H1 (cell line): ENCODE data around the gene PLCB1. TPM values are rescaled to one million over a fixed set of nuclear protein-coding genes. Genes with fewer than 3 reads are reported as not detected.

Source experiments
- CTCF ChIA-PET: fragments of 300-600 bp; sonication (Branson Sonifier 250); formaldehyde crosslinking; loops from one replicate; lab custom pipeline; 2021; ENCODE audit not compliant: partially characterized antibody; lab: Charles Lee
- POLR2A ChIA-PET: fragments of 300-600 bp; sonication (Branson Sonifier 250); formaldehyde crosslinking; loops from one replicate; lab custom pipeline; 2021; ENCODE audit warnings: inconsistent platforms; ENCODE audit not compliant: partially characterized antibody; lab: Charles Lee
- DNase-seq, 2 experiments: peaks; one replicate each; pipeline versions ENCODE4 v3.0.0 to v3.0.0-alpha.2; 2010 to 2022; ENCODE audit warnings: low spot score in 2 of 2, low read depth in 1 of 2, mixed read lengths in 1 of 2
- FAIRE-seq: peaks from 2 replicates; lab custom pipeline; 2011; peaks lifted over from hg19 to GRCh38; lab: Jason Lieb, UNC
- H2AFZ ChIP-seq: 2 replicates; pipeline ENCODE4 v1.8.1; 2012; ENCODE audit warnings: low read length, inconsistent platforms
- H2AK5ac ChIP-seq: 2 replicates; pipeline ENCODE4 v1.6.1; 2013; ENCODE audit warnings: low read depth, low read length
- H2BK120ac ChIP-seq: replicated peaks from 2 replicates; pipeline ENCODE3; 2013; ENCODE audit warnings: low read depth, low read length, inconsistent platforms
- H2BK12ac ChIP-seq: 2 replicates; pipeline ENCODE4 v1.6.1; 2013; ENCODE audit warnings: low read depth, low read length
- H2BK15ac ChIP-seq: 2 replicates; pipeline ENCODE4 v1.6.1; 2013; ENCODE audit warnings: low read length
- H2BK20ac ChIP-seq: 2 replicates; pipeline ENCODE4 v1.6.1; 2013; ENCODE audit warnings: low read length
- H2BK5ac ChIP-seq: 2 replicates; pipeline ENCODE4 v1.6.1; 2013; ENCODE audit warnings: low read depth, low read length
- H3K14ac ChIP-seq: 2 replicates; pipeline ENCODE4 v1.6.1; 2013; ENCODE audit warnings: inconsistent platforms; ENCODE audit not compliant: insufficient read length
- H3K18ac ChIP-seq: 2 replicates; pipeline ENCODE4 v1.6.1; 2013; ENCODE audit warnings: low read length; ENCODE audit errors: extremely low read depth
- H3K23ac ChIP-seq: 2 replicates; pipeline ENCODE4 v1.6.1; 2013; ENCODE audit warnings: inconsistent platforms; ENCODE audit not compliant: insufficient read length
- H3K23me2 ChIP-seq: 2 replicates; pipeline ENCODE4 v1.6.1; 2013; ENCODE audit warnings: low read depth, low read length
- H3K27ac ChIP-seq: 2 replicates; pipeline ENCODE4 v1.6.1; 2011; ENCODE audit warnings: low read depth, low read length, inconsistent platforms
- H3K27me3 ChIP-seq, 4 experiments: replicated peaks in 1 of 4; 1 replicate in 1 of 4; 2 replicates in 3 of 4; pipeline versions ENCODE4 v1.6.1 to v1.8.1; 2011 to 2013; ENCODE audit warnings: low read length in 3 of 4, mild to moderate bottlenecking in 3 of 4, inconsistent platforms in 2 of 4, mixed read lengths in 2 of 4, moderate library complexity in 1 of 4; ENCODE audit not compliant: control insufficient read depth in 3 of 4, insufficient read depth in 3 of 4; ENCODE audit errors: extremely low read depth in 1 of 4
- H3K36me3 ChIP-seq, 4 experiments: 2 replicates each; pipeline versions ENCODE4 v1.6.1 to v1.8.1; 2011 to 2013; ENCODE audit warnings: mild to moderate bottlenecking in 4 of 4, low read length in 3 of 4, moderate library complexity in 2 of 4, control low read depth in 1 of 4, inconsistent platforms in 1 of 4; ENCODE audit not compliant: insufficient read depth in 4 of 4, control insufficient read depth in 2 of 4
- H3K4ac ChIP-seq: replicated peaks from 2 replicates; pipeline ENCODE3; 2013; ENCODE audit warnings: low read length, low read depth, mixed read lengths, inconsistent platforms; ENCODE audit not compliant: insufficient read length
- H3K4me1 ChIP-seq, 4 experiments: replicated peaks in 1 of 4; 1 replicate in 1 of 4; 2 replicates in 3 of 4; pipeline versions ENCODE4 v1.6.1 to v1.8.1; 2011 to 2013; ENCODE audit warnings: low read length in 3 of 4, inconsistent platforms in 2 of 4, mixed read lengths in 1 of 4; ENCODE audit not compliant: insufficient read depth in 4 of 4, control insufficient read depth in 3 of 4
- H3K4me2 ChIP-seq, 2 experiments: 2 replicates each; pipeline versions ENCODE4 v1.6.1 to v1.8.1; 2011 to 2013; ENCODE audit warnings: low read depth in 2 of 2, low read length in 2 of 2, control low read depth in 1 of 2, inconsistent platforms in 1 of 2, mild to moderate bottlenecking in 1 of 2; ENCODE audit not compliant: insufficient read depth in 1 of 2
- H3K4me3 ChIP-seq, 4 experiments: fragments of 200-600, 300-600 bp in 1 of 4; sonication (generic), shearing (Covaris generic), sonication (Bioruptor Twin) in 1 of 4; 2 replicates each; pipeline versions ENCODE4 v1.5.1 to v1.8.1; 2011 to 2016; ENCODE audit warnings: low read length in 4 of 4, low read depth in 3 of 4, control low read depth in 2 of 4, inconsistent platforms in 2 of 4, mild to moderate bottlenecking in 2 of 4, mixed read lengths in 1 of 4, moderate library complexity in 1 of 4; ENCODE audit not compliant: insufficient read depth in 2 of 4; ENCODE audit errors: extremely low read depth in 1 of 4
- H3K56ac ChIP-seq: replicated peaks from 2 replicates; pipeline ENCODE3; 2013; ENCODE audit warnings: low read depth, mild to moderate bottlenecking, mixed read lengths, low read length, inconsistent platforms; ENCODE audit not compliant: insufficient read length
- H3K79me1 ChIP-seq: 2 replicates; pipeline ENCODE4 v1.6.1; 2013; ENCODE audit warnings: low read depth, low read length, control low read depth
- H3K79me2 ChIP-seq, 2 experiments: 2 replicates each; pipeline versions ENCODE4 v1.6.1 to v1.8.1; 2012 to 2013; ENCODE audit warnings: low read length in 2 of 2, mild to moderate bottlenecking in 2 of 2, inconsistent platforms in 1 of 2; ENCODE audit not compliant: insufficient read depth in 2 of 2, control insufficient read depth in 1 of 2
- H3K9ac ChIP-seq, 4 experiments: replicated peaks in 1 of 4; 1 replicate in 1 of 4; 2 replicates in 3 of 4; pipeline versions ENCODE4 v1.6.1 to v1.8.1; 2011 to 2013; ENCODE audit warnings: low read depth in 3 of 4, low read length in 3 of 4, control low read depth in 2 of 4, mild to moderate bottlenecking in 2 of 4, moderate library complexity in 2 of 4, inconsistent platforms in 1 of 4; ENCODE audit errors: extremely low read depth in 1 of 4
- H3K9me3 ChIP-seq, 2 experiments: 2 replicates each; pipeline versions ENCODE4 v1.6.1 to v1.8.1; 2012 to 2013; ENCODE audit warnings: mild to moderate bottlenecking in 2 of 2, moderate library complexity in 2 of 2, control low read depth in 1 of 2, inconsistent platforms in 1 of 2, low read depth in 1 of 2, low read length in 1 of 2, mixed read lengths in 1 of 2; ENCODE audit not compliant: insufficient read depth in 2 of 2
- H4K20me1 ChIP-seq, 2 experiments: replicated peaks in 1 of 2; 2 replicates each; pipeline versions ENCODE3 to v1.8.1; 2011 to 2013; ENCODE audit warnings: inconsistent platforms in 2 of 2, low read length in 2 of 2, mild to moderate bottlenecking in 1 of 2; ENCODE audit not compliant: insufficient read depth in 2 of 2, control insufficient read depth in 1 of 2
- H4K5ac ChIP-seq: 2 replicates; pipeline ENCODE4 v1.6.1; 2013; ENCODE audit warnings: low read length, low read depth, mixed read lengths, inconsistent platforms; ENCODE audit not compliant: insufficient read length
- H4K8ac ChIP-seq: 2 replicates; pipeline ENCODE4 v1.8.0; 2013; ENCODE audit warnings: mild to moderate bottlenecking, moderate library complexity, low read length, inconsistent platforms; ENCODE audit not compliant: insufficient read depth; ENCODE audit errors: extremely low read depth
- H4K91ac ChIP-seq: replicated peaks from 2 replicates; pipeline ENCODE3; 2013; ENCODE audit warnings: low read length, mixed read lengths, inconsistent platforms; ENCODE audit not compliant: insufficient read length
- BRCA1 ChIP-seq: IDR thresholded peaks from 2 replicates; pipeline ENCODE4 v1.6.1; 2012; ENCODE audit warnings: low read depth, low read length, improper control_type of control experiment
- CBX8 ChIP-seq: fragments of 300-800, 300-1000 bp; sonication (generic); IDR thresholded peaks from 2 replicates; pipeline ENCODE4 v1.7.1; 2016; ENCODE audit warnings: low read depth, low read length, borderline replicate concordance
- CTBP2 ChIP-seq: IDR thresholded peaks from 2 replicates; pipeline ENCODE4 v1.7.0; 2011; ENCODE audit warnings: borderline replicate concordance, mild to moderate bottlenecking, moderate library complexity, mixed read lengths, low read length; ENCODE audit not compliant: insufficient read depth, insufficient read length
- CTCF ChIP-seq, 3 experiments: IDR thresholded peaks; 1 replicate in 2 of 3; 2 replicates in 1 of 3; pipeline versions ENCODE4 v1.5.1 to v1.6.1; 2011; ENCODE audit warnings: low read length in 3 of 3, mild to moderate bottlenecking in 3 of 3, inconsistent platforms in 2 of 3, low read depth in 1 of 3, moderate library complexity in 1 of 3; ENCODE audit not compliant: insufficient read depth in 1 of 3; ENCODE audit errors: control extremely low read depth in 1 of 3
- EP300 ChIP-seq, 2 experiments: IDR thresholded peaks; 1 replicate in 1 of 2; 2 replicates in 1 of 2; pipeline ENCODE4 v1.6.1; 2011 to 2012; ENCODE audit warnings: low read depth in 2 of 2, low read length in 2 of 2, mild to moderate bottlenecking in 2 of 2, borderline replicate concordance in 1 of 2, inconsistent platforms in 1 of 2, moderate library complexity in 1 of 2
- EZH2 ChIP-seq: fragments of 200-600 bp; sonication (generic); IDR thresholded peaks from 2 replicates; pipeline ENCODE4 v1.7.1; 2012; ENCODE audit warnings: low read depth, mild to moderate bottlenecking, moderate library complexity, low read length, inconsistent platforms; ENCODE audit not compliant: severe bottlenecking
- MAX ChIP-seq: IDR thresholded peaks from 2 replicates; pipeline ENCODE4 v1.6.1; 2012; ENCODE audit warnings: inconsistent platforms
- SAP30 ChIP-seq: fragments of 300-600 bp; sonication (generic); IDR thresholded peaks from 2 replicates; pipeline ENCODE4 v1.7.1; 2012; ENCODE audit warnings: low read length, moderate library complexity, mild to moderate bottlenecking, inconsistent platforms; ENCODE audit not compliant: insufficient read depth, insufficient replicate concordance
- SIRT6 ChIP-seq: IDR thresholded peaks from one replicate; pipeline ENCODE4 v1.7.1; 2012; ENCODE audit warnings: low read length, inconsistent platforms
- TAF7 ChIP-seq: optimal IDR thresholded peaks from 2 replicates; pipeline ENCODE3; 2011; ENCODE audit warnings: low read depth, mild to moderate bottlenecking, inconsistent platforms, low read length, moderate library complexity, borderline replicate concordance
- WGBS, 2 experiments: shearing (Covaris generic) in 1 of 2; methylation state at CpG; one replicate each; pipeline versions ENCODE4 v1.1.6 to v1.1.7; 2013 to 2015; ENCODE audit warnings: low lambda C conversion rate in 2 of 2, mixed read lengths in 2 of 2, inconsistent platforms in 1 of 2, low coverage in 1 of 2, missing lambda C conversion rate in 1 of 2; ENCODE audit not compliant: insufficient replicate concordance in 2 of 2, insufficient coverage in 1 of 2, insufficient read length in 1 of 2; ENCODE audit errors: extremely low coverage in 1 of 2, missing lambda C conversion rate in 1 of 2; 5-methylcytosine and 5-hydroxymethylcytosine counted together
- polyA plus RNA-seq, 7 experiments: library from polyadenylated mRNA; depleted of rRNA in 3 of 7; stranded (reverse) in 5 of 7; unstranded in 2 of 7; fragments of >200 nt in 5 of 7; fragments of 200-250 nt in 2 of 7; gene quantifications; 1 replicate in 5 of 7; 2 replicates in 1 of 7; 4 replicates in 1 of 7; pipeline versions ENCODE4 v1.2.1 to v1.2.3, GENCODE V29; 2011 to 2013; ENCODE audit warnings: missing spikeins in 2 of 7, mixed read lengths in 2 of 7
- total RNA-seq: library from RNA; stranded (reverse); fragmentation: NEBNext Ultra II Directional; extraction: Animal tissue kit (Norgen Biotek cat#: 25700); gene quantifications from 2 replicates; pipeline ENCODE4 v1.2.1, GENCODE V29; 2021

Gene PLCB1
- total and polyA plus RNA-seq, 2 of the 8 experiments (the other 6 are each of a cell fraction or from before 2014, with no cell fraction given): 2.6 to 9.1 TPM

- no peaks in the 10 kb centered on the region for H3K9me3 ChIP-seq
- H3K23me2 ChIP-seq: no peaks in the 10 kb centered on the region
- H4K5ac ChIP-seq: no peak overlapping the region
- no peak for DNase-seq
- H3K9ac ChIP-seq: no peak overlapping the region
- H2BK15ac ChIP-seq: no peak overlapping the region
- CTCF ChIA-PET: interaction anchor here (1.1 kb wide), 1 partner anchor 123 kb away, joined by 4 read pairs; no protein-coding TSS in a partner anchor
- no peak overlapping the region for H3K27ac ChIP-seq
- H2AFZ ChIP-seq: no peak overlapping the region
- no peak overlapping the region for H3K4me2 ChIP-seq
- no peak overlapping the region for H3K18ac ChIP-seq
- no peak overlapping the region for H4K91ac ChIP-seq
- no peak overlapping the region for H3K4me3 ChIP-seq
- no peak overlapping the region for H4K8ac ChIP-seq
- no peak overlapping the region for H2BK20ac ChIP-seq
- H2BK12ac ChIP-seq: no peak overlapping the region
- no peak overlapping the region for H2BK120ac ChIP-seq
- H3K36me3 ChIP-seq: no peaks in the 10 kb centered on the region
- no peaks in the 10 kb centered on the region for H4K20me1 ChIP-seq
- POLR2A ChIA-PET: no interaction called here
- H3K79me1 ChIP-seq: no peaks in the 10 kb centered on the region
- H3K4ac ChIP-seq: no peak overlapping the region
- H3K56ac ChIP-seq: no peak overlapping the region
- no peak overlapping the region for H2BK5ac ChIP-seq
- H2AK5ac ChIP-seq: no peak overlapping the region
- whole genome bisulfite sequencing, 2 experiments: 97% methylated on average over 3 of the region's 3 CpGs; no CpG with 5 or more reads in 1 of the 2 experiments
- H3K27me3 ChIP-seq: no peaks in the 10 kb centered on the region
- no peak for FAIRE-seq
- no peak overlapping the region for H3K14ac ChIP-seq
- no peaks in the 10 kb centered on the region for H3K79me2 ChIP-seq
- no peak overlapping the region for H3K23ac ChIP-seq
- H3K4me1 ChIP-seq: no peaks in the 10 kb centered on the region
- TF ChIP-seq CTBP2 (no peak), EP300 (IDR thresholded peaks at IDR 0.05; ENCODE audit: borderline replicate concordance in 1 of 2, low read depth in 2 of 2, low read length in 2 of 2) (no peak), EZH2 (no peak), SIRT6 (no peak), SAP30 (no peak), BRCA1 (no peak), CTCF (IDR thresholded peaks at IDR 0.05; ENCODE audit: control extremely low read depth in 1 of 3, insufficient read depth in 1 of 3, low read depth in 1 of 3, low read length in 3 of 3) (no peak), MAX (no peak), TAF7 (no peak), CBX8 (no peak)
These were observed 89.9 kb downstream of the PLCB1 start for GRCh38 chr20:8221887-8222419.
